GM19468 (cell line): Measurements from ENCODE around the gene RAD51B.
"Not testable (repeated sequence)": the region's sequence is repeated elsewhere in the genome, so short reads cannot be mapped to it uniquely, and the experiment has no call there.

Experiments used
- ATAC-seq: cut with Tn5 transposase; IDR thresholded peaks from one replicate; pipeline ENCODE4 v1.9.1; 2021; ENCODE audit warnings: mild to moderate bottlenecking, moderate library complexity, moderate number of reproducible peaks; ENCODE audit not compliant: unreplicated experiment; ENCODE audit errors: extremely low read depth

RAD51B gene

GRCh38 chr14:68685419-68686204 lies 866.0 kb downstream of the RAD51B start:
- ATAC-seq: peak; percentile 44

- no peak for ATAC-seq
Measured at GRCh38 chr14:68686205-68686465, 866.6 kb downstream of the RAD51B start.

GRCh38 chr14:68686724-68687123 lies 867.1 kb downstream of the RAD51B start:
- ATAC-seq: no peak

GRCh38 chr14:68687746-68688145 lies 868.2 kb downstream of the RAD51B start:
- no peak for ATAC-seq

- no peak for ATAC-seq
Measured at GRCh38 chr14:68688872-68689371, 869.3 kb downstream of the RAD51B start.

DNA sequence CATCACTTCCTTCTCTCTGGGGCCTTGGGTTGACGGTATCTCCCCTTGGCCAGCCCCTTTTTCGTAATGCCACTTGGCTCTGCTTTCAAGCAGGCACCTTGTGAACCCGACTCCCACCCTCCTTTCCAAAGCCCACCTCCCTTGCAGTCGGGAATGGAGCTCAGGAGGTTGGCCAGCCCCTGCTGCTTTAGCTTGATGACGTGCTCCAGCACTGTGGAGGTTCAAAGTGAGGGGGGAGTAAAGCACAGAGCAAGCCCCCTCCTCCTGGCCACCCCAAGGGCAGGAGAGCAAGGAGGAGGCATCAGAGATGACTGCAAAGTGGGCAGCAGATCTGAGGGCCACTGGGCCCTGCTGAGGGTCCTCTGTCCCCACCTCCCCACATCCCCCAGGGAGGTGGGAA lies 869.9 kb downstream of the RAD51B start:
- ATAC-seq: no peak

GRCh38 chr14:68690089-68690958 lies 870.7 kb downstream of the RAD51B start:
- no peak for ATAC-seq

DNA sequence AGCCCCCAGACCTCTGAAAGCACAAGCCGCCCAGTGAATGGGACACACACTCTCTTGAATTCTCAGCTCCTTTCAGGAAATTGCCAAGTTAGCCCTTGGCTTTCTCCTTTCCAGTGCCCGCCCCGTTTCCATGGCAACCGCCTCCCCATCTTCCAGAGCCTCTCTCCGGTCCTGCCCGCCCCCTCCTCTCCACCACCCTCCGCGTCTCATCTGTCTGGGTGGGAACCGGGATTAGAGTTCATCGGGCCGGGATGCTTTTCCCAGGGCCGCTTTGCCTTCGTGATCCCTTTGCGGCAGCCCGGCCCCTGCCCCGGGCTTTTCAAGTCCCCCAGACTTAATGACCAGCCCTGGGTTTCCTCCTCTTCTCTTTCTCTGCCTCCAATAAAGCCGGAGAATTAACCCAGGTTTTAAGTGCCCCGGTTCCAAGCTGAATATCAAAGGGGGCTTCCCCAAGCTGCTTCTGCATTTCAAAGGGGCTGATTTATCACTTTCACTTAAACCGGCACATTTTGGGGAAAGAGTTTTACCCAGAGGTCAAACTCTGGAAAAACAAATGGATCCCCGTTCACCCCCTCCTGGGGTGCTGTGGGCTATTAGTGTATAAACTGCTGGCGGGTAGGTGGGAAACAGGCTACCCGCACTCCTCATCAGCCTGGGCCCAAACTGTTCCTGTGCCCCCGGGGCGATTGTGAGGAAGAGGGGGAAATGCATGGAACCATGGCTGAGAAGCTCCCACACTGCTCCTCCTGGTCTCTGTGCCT lies 871.6 kb downstream of the RAD51B start:
- no peak for ATAC-seq

DNA sequence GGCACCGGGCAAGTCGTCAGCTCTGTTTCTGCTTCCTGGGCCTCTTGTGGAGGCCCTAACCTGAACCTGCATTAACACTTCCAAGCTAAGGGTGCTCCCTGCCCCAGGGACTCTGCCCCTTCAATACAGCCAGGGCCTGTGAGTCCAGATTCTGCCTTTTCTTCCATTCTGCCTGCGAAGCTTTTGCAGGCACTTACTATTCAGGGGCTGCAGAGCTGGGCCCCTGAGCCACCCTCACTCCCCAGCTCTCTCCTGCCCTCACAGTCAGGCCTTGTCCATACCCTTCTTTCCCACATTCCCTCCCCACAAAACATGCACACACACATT lies 872.2 kb downstream of the RAD51B start:
- ATAC-seq: no peak

GRCh38 chr14:68692216-68692615 lies 872.6 kb downstream of the RAD51B start:
- ATAC-seq: no peak

- ATAC-seq: no peak
Measured at GRCh38 chr14:68692916-68693771, 873.6 kb downstream of the RAD51B start.

DNA sequence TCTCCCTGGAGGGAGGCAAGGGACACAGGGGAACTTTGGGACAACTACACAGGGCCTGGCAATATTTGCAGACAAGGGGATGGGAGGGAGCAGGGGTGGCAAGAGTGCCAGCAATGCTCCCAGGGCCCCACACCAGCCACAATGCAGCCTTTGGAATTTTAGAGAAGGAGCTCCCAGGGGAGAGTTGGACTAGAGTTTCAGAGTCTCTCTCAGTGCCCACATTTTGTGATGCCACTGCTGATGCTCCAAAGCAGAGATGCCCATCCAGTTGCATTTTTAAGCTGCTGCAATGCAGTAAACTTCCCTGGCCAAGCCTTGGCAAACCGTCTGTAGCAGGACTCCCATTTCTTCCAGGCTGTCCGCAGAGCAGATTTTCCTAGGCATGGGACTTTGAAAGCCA lies 874.3 kb downstream of the RAD51B start:
- ATAC-seq: no peak

DNA sequence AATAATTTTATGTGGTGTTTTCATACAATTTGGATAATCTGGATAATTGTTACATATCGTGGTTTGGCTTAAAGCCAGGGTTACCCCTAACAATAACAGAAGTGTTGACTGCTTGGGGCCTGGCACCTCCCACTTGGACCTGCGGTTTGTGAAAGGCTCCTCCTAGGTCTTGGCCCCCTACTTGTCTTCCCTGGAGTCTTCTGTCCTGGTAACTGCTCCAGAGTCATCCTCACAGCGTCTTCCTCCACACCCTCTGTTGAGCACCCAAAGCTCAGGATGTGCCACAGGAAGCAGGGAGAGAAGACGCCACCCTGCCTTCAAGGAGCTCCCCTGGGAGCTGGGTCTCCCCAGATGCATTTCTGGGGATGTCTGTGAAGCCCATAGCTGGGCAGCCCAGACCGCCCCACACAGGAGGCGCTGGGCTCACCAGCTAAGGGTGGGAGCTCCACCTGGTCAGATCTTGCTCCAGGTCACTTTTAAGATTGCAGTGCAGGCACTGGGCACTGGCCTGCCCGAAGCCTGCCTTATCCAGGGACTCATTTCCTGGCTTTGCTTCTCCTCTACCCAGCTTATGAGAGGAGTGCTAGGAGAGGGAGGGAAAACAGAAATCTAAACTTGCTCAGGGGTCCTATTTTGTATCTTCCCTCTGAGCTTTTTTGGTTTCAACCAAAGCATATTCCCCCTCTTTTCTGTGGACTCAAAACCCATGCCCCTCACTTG lies 875.1 kb downstream of the RAD51B start:
- no peak for ATAC-seq

DNA sequence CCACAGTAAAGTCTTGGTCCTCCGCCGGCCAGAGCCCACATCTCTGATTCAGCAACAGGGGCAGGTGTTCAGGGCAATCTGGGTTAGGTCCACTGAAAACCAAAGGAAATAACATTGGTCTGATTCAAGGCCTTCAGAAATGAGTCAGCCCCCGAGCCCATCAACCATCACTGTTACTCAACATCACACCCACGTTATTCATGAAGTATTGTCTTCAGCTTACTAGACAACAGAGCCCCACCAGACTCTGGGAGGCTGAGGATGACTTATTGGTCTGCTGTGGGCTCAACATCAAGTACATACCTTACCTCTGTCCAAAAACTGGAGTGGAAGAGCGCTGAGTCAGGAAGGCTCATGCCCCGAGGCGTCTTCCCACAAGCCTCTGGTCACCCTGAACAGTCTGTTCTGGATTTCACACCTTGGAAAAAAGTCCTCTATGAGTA lies 875.8 kb downstream of the RAD51B start:
- peak; percentile 53 for ATAC-seq

- no peak for ATAC-seq
Measured at GRCh38 chr14:68695856-68696255, 876.3 kb downstream of the RAD51B start.

- no peak for ATAC-seq
Measured at GRCh38 chr14:68696266-68696665, 876.7 kb downstream of the RAD51B start.

DNA sequence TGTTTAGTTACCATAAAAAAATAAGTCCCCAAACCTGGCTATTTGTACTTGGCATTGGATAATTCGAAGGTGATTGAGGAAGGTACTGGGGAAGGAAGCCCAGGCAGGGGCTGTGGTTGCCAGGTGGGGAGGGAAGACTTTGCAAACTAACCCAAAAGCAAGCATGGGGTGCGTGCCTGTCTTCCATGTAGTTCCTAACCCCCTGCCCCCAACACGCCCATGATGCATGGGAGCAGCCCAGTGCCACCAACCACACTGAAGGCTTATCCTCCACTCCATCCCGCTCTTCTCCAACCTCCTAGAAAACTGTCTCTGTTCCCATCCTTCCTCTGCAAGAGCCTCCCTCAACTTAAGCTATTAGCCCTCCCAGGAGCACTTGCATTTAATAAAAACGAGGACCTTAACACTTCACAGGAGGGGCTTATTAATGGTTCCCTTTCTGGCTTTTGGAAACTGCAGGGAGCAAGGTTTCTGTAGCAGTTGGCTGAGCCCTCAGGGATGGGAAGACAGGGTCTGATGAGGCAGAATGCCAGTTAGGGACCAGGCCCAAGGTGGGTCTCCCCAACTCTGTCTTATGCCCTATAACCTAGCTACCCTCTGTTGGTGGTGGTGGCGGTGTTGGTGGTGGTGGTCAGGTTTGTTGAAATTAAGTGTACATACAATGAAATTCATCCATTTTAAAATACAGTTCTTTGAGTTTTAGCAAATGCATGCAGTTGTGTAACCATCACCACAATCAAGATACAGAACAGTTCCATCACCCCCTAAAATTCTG lies 877.3 kb downstream of the RAD51B start:
- no peak for ATAC-seq

GRCh38 chr14:68698773-68699172 lies 879.2 kb downstream of the RAD51B start:
- not testable (repeated sequence) for ATAC-seq
